Mucosa of descending colon (tissue), 3 donors: ENCODE results near the gene HDAC7. TPM values are rescaled to one million over a fixed set of nuclear protein-coding genes. Genes with fewer than 3 reads are reported as not detected.

Experiments used
- ATAC-seq: fragments of 200-7000 bp; cut with Tn5 transposase; one replicate; pipeline ENCODE4 v1.9.1; 2020; ENCODE audit warnings: mild to moderate bottlenecking, moderate library complexity
- DNase-seq, 3 donors: peaks; one replicate each; pipeline ENCODE4 v3.0.0-alpha.2; 2020
- H3K36me3 ChIP-seq: fragments of 200-600 bp; one replicate; pipeline ENCODE4 v1.8.0; 2021; ENCODE audit warnings: low read depth, mild to moderate bottlenecking
- H3K4me1 ChIP-seq: fragments of 200-600 bp; one replicate; pipeline ENCODE4 v1.8.0; 2021; ENCODE audit warnings: low read depth, mild to moderate bottlenecking
- H3K4me3 ChIP-seq: fragments of 200-600 bp; one replicate; pipeline ENCODE4 v1.8.0; 2021; ENCODE audit warnings: mild to moderate bottlenecking
- H3K9me3 ChIP-seq: fragments of 200-600 bp; one replicate; pipeline ENCODE4 v1.8.0; 2021; ENCODE audit warnings: mild to moderate bottlenecking
- CTCF ChIP-seq: fragments of 200-600 bp; IDR thresholded peaks from one replicate; pipeline ENCODE4 v1.8.0; 2022; ENCODE audit warnings: antibody characterized with exemption, mild to moderate bottlenecking
- intact Hi-C, 2 donors: fragments of 100-400 bp; cut with DNase I in 1 of 2; cut with micrococcal nuclease in 1 of 2; formaldehyde crosslinking; loops; one replicate each; pipeline versions ENCODE4 v1.11.0 to v1.11.1; 2022; cut with DNase I, micrococcal nuclease
- total RNA-seq, 3 donors: library from RNA; stranded (reverse); fragmentation: NEBNext Ultra II Directional in 2 of 3; extraction: Animal tissue kit (Norgen Biotek cat#: 25700) in 2 of 3; gene quantifications; one replicate each; pipeline versions ENCODE4 v1.2.1 to v1.2.4, GENCODE V29; 2021 to 2023
- donor health status: DM: no; HTN: no; CAD: no; lungs with moderate emphysema.
- donor health status: DM: no; HTN: no; CAD: no.
- donor health status: DM: no; HTN: yes; CAD: no.

The HDAC7 gene
- total RNA-seq, 3 donors from 2014 or later: 19.5 to 67.4 (median 33.2) TPM

DNA sequence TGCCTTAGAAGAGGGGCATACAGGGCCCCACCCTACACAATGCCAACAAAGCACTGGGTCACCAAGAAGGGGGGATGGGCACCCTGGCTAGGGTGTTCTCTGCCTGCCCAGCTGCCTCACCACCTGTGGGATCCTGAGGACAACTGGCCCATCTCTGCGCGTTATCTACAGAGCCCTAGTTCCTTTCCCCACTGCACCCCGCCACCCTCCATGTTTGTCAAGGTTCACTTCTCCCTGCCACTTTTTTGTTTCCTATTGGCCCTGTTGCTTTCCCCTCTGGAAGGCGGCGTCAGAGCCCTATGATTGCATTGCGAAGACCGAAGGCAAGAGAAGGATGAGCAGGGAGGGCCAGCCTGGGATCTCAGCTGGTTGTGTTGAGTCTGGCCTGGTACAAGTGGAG is 45.0 kb downstream of the HDAC7 start:
- ATAC-seq (no peak), DNase-seq (peak in 1 of 3 donors; percentile 31)
- intact Hi-C loops: loop anchor here (10.0 kb wide), 2 partner anchors 50 to 60 kb away; partner anchors contain the start of gene ENDOU (in 1 of the 2)
- no peak for TF ChIP-seq CTCF
- no peaks in the 10 kb centered on the region for H3K36me3 ChIP-seq
- H3K9me3 ChIP-seq: no peaks in the 10 kb centered on the region
- peaks cover 10% of the 10 kb centered on the region for H3K4me1 ChIP-seq
- no peak overlapping the region for H3K4me3 ChIP-seq

- Histone ChIP-seq H3K4me3 (peak overlapping the region; percentile 71), H3K36me3 (no peaks in the 10 kb centered on the region), H3K9me3 (no peaks in the 10 kb centered on the region), H3K4me1 (peaks cover 10% of the 10 kb centered on the region)
- intact Hi-C loops: loop anchor here (10.0 kb wide), 2 partner anchors 49 to 61 kb away; partner anchors contain the start of gene ENDOU (in 1 of the 2)
- no peak for TF ChIP-seq CTCF
- DNase-seq (peak in 1 of 3 donors; percentile 47), ATAC-seq (no peak)
Measured at GRCh38 chr12:47773858-47774580, 45.7 kb downstream of the HDAC7 start.

DNA sequence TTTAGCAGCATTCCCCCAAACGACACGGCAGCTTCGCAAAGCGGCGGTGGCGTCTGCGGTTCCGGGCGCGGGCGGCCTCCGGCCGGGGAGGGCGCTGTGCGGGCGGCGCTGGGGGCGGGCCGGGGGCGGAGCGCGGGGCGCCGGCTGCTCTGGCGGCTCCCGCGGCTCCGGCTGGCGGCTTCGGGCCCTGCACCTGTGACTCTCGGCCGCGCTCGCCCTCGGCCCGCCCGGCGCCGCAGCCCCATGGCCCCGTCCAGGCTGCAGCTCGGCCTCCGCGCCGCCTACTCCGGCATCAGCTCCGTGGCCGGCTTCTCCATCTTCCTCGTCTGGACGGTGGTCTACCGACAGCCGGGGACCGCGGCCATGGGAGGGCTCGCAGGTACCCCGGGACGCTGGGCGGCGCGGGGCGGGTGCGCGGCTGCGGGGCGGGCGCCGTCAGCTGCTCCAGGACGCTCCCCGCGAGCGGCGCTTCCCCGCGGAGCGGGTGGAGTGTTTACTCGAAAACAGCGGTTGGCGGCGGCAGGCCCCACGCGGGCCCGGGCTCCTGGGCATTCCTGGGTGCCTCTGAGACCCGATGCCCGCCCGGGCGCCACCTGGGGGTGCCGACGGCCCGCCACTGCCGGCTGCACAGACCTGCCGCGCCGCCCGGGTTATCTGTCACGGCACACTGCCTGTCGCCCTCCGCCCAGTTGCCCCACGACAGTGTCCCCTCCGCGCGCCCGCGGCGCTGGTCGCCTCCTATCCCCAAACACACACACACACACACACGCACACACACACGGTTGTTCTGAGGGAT is 46.4 kb downstream of the HDAC7 start, which contains the start of gene SLC48A1:
TSS of gene SLC48A1 (plus strand) at position 177 of the 796 bp plus-strand sequence. CDS start at position 244, 67 bp downstream.
- H3K4me1 ChIP-seq: peaks cover 10% of the 10 kb centered on the region
- intact Hi-C loops: loop anchor here (10.0 kb wide), 2 partner anchors 48 to 62 kb away; partner anchors contain the start of gene ENDOU (in 1 of the 2)
- H3K4me3 ChIP-seq: peak within 1 kb of the TSS; percentile 71
- no peaks in the 10 kb centered on the region for H3K9me3 ChIP-seq
- peak; percentile 95 for ATAC-seq
- TF ChIP-seq CTCF: peak; percentile 47
- DNase-seq: peak; percentile 79 to 87 (median 83)
- no peaks in the 10 kb centered on the region for H3K36me3 ChIP-seq

GRCh38 chr12:47772738-47773061 is 47.0 kb downstream of the HDAC7 start:
- intact Hi-C loops: loop anchor here (10.0 kb wide), 2 partner anchors 48 to 62 kb away; partner anchors contain the start of gene ENDOU (in 1 of the 2)
- H3K4me3 ChIP-seq: peak overlapping the region; percentile 71
- TF ChIP-seq CTCF: no peak

GRCh38 chr12:47772094-47772660 is 47.5 kb downstream of the HDAC7 start:
- DNase-seq: peak in 1 of 3 donors; percentile 19
- H3K4me1 ChIP-seq: peaks cover 4% of the 10 kb centered on the region

More at GRCh38 chr12:47772738-47773061, 47.0 kb downstream of the HDAC7 start:
- Histone ChIP-seq H3K36me3 (no peaks in the 10 kb centered on the region), H3K9me3 (no peaks in the 10 kb centered on the region), H3K4me1 (peaks cover 8% of the 10 kb centered on the region)
- no peak for ATAC-seq
- no peak for DNase-seq

More at GRCh38 chr12:47772094-47772660, 47.5 kb downstream of the HDAC7 start:
- ATAC-seq: no peak
- Histone ChIP-seq H3K36me3 (no peaks in the 10 kb centered on the region), H3K9me3 (no peaks in the 10 kb centered on the region), H3K4me3 (no peak overlapping the region)
- no peak for TF ChIP-seq CTCF
- intact Hi-C loops: loop anchor here (10.0 kb wide), 2 partner anchors 47 to 63 kb away; partner anchors contain the start of gene ENDOU (in 1 of the 2)
